ENCODE measurements around the gene KIF21A. TPM values are rescaled to one million over a fixed set of nuclear protein-coding genes. Genes with fewer than 3 reads are reported as not detected.

The KIF21A gene
- polyA plus RNA-seq, 2 donors, result 15.5 to 15.7 TPM

DNA sequence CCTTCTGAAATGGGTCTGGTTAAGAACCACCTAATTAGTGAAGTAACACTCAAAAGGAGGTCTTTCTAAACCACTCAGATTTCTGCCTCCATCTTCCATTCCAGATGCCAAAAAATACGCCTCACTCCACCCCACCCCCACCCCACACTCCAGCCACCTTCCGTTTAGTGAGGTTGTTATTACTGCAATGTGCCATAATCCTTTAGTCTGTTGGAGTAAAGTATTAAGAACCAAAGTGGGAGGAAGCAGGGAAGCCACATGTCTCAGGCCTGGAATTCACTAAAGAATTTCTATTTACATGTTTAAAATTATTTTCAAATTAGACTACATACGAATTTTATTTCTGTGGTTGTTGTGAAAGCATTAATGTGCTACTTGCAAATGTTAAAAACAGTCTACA lies 7.4 kb downstream of the KIF21A start:
- 74 to 84% methylated on average over 3 of the region's 3 CpGs for WGBS, 2 donors
- H3K4me1 ChIP-seq (ENCODE audit: control insufficient read depth in 2 of 2, insufficient read depth in 2 of 2, low read length in 1 of 2), result no peaks in the 10 kb centered on the region
- H3K27me3 ChIP-seq (ENCODE audit: control insufficient read depth in 1 of 2, insufficient read depth in 2 of 2, low read length in 2 of 2), result no peaks in the 10 kb centered on the region
- no peak overlapping the region for H3K4me3 ChIP-seq (ENCODE audit: low read depth in 1 of 2, low read length in 2 of 2)
- H3K27ac ChIP-seq (ENCODE audit: low read depth in 2 of 2, low read length in 1 of 2), result no peak overlapping the region
- no peaks in the 10 kb centered on the region for H3K36me3 ChIP-seq (ENCODE audit: control insufficient read depth in 2 of 2, insufficient read depth in 2 of 2, low read length in 1 of 2)
- H3K9me3 ChIP-seq (ENCODE audit: control insufficient read depth in 2 of 2, insufficient read depth in 1 of 2, low read depth in 1 of 2, low read length in 1 of 2), result no peaks in the 10 kb centered on the region

- 83 to 88% methylated on average over 1 of the region's 1 CpG for WGBS, 2 donors
- Histone ChIP-seq H3K36me3 (ENCODE audit: control insufficient read depth in 2 of 2, insufficient read depth in 2 of 2, low read length in 1 of 2) (no peaks in the 10 kb centered on the region), H3K9me3 (ENCODE audit: control insufficient read depth in 2 of 2, insufficient read depth in 1 of 2, low read depth in 1 of 2, low read length in 1 of 2) (no peaks in the 10 kb centered on the region)
Observed at GRCh38 chr12:39431797-39432196, 11.1 kb downstream of the KIF21A start.

DNA sequence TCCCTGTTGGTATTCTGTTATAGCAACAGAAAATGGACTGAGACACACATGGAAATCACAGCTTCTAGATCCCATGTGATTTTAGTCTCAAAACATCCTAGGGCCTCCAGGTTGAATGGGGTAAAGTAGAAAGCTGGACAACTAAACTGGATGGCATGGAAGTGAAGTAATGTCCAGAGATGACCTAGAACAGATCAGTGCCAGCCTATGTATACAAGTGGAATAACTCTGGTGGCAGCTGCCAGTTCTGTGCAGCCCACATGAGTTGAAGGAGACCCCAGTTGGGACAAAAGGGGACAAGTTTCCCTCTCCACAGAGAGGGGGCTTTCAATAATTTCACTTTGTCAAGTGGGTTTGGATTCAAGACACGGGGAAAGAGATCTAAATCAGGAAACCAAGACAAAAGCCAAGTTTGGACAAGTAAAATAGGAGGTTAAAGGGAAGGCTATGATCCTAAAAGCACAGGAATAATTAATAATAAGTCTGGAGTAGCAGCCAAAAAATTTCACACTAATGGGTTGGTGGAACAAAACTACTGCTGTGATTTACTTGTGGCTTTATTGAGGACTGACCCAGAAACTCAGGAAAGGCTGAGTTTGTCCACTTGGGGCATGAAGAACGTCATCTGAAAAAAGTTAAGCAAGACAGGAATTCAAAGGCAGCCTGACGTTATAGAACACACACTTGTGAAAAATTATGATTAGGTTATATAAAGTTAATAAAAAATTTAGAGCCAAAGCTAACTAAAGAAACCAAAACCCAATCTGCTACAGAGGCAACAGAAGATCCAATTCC lies 11.7 kb downstream of the KIF21A start:
- Histone ChIP-seq H3K27ac (ENCODE audit: low read depth in 2 of 2, low read length in 1 of 2) (no peak overlapping the region), H3K27me3 (ENCODE audit: control insufficient read depth in 1 of 2, insufficient read depth in 2 of 2, low read length in 2 of 2) (no peaks in the 10 kb centered on the region), H3K4me3 (ENCODE audit: low read depth in 1 of 2, low read length in 2 of 2) (no peak overlapping the region), H3K4me1 (ENCODE audit: control insufficient read depth in 2 of 2, insufficient read depth in 2 of 2, low read length in 1 of 2) (no peaks in the 10 kb centered on the region), H3K9me3 (ENCODE audit: control insufficient read depth in 2 of 2, insufficient read depth in 1 of 2, low read depth in 1 of 2, low read length in 1 of 2) (no peaks in the 10 kb centered on the region), H3K36me3 (ENCODE audit: control insufficient read depth in 2 of 2, insufficient read depth in 2 of 2, low read length in 1 of 2) (no peaks in the 10 kb centered on the region)
- 59 to 65% methylated on average over 3 of the region's 3 CpGs for WGBS, 2 donors

More at GRCh38 chr12:39431797-39432196, 11.1 kb downstream of the KIF21A start:
- Histone ChIP-seq H3K4me1 (ENCODE audit: control insufficient read depth in 2 of 2, insufficient read depth in 2 of 2, low read length in 1 of 2) (no peaks in the 10 kb centered on the region), H3K27me3 (ENCODE audit: control insufficient read depth in 1 of 2, insufficient read depth in 2 of 2, low read length in 2 of 2) (no peaks in the 10 kb centered on the region), H3K4me3 (ENCODE audit: low read depth in 1 of 2, low read length in 2 of 2) (no peak overlapping the region), H3K27ac (ENCODE audit: low read depth in 2 of 2, low read length in 1 of 2) (no peak overlapping the region)

DNA sequence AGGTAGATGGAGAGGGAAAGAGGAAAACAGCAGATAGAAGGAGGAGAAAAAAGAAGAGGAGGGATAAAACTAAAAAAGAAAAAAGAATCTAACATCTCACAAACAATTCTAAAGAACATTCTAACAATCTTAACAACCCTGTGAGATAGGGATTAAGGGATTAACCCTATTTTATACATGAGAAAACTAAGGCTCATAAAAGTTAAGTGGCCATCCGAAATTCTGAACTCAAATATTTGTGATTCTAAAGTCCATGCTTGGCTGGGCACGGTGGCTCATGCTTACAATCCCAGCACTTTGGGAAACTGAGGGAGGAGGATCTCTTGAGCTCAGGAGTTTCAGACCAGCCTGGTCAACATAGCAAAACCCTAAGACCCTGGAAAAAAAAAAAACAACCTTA lies 13.1 kb downstream of the KIF21A start:
- 64 to 87% methylated on average over 2 of the region's 2 CpGs for WGBS, 2 donors
- H3K4me1 ChIP-seq (ENCODE audit: control insufficient read depth in 2 of 2, insufficient read depth in 2 of 2, low read length in 1 of 2), result no peaks in the 10 kb centered on the region
- no peak overlapping the region for H3K4me3 ChIP-seq (ENCODE audit: low read depth in 1 of 2, low read length in 2 of 2)
- no peak overlapping the region for H3K27ac ChIP-seq (ENCODE audit: low read depth in 2 of 2, low read length in 1 of 2)
- H3K27me3 ChIP-seq (ENCODE audit: control insufficient read depth in 1 of 2, insufficient read depth in 2 of 2, low read length in 2 of 2), result no peaks in the 10 kb centered on the region
- H3K9me3 ChIP-seq (ENCODE audit: control insufficient read depth in 2 of 2, insufficient read depth in 1 of 2, low read depth in 1 of 2, low read length in 1 of 2), result no peaks in the 10 kb centered on the region
- no peaks in the 10 kb centered on the region for H3K36me3 ChIP-seq (ENCODE audit: control insufficient read depth in 2 of 2, insufficient read depth in 2 of 2, low read length in 1 of 2)

DNA sequence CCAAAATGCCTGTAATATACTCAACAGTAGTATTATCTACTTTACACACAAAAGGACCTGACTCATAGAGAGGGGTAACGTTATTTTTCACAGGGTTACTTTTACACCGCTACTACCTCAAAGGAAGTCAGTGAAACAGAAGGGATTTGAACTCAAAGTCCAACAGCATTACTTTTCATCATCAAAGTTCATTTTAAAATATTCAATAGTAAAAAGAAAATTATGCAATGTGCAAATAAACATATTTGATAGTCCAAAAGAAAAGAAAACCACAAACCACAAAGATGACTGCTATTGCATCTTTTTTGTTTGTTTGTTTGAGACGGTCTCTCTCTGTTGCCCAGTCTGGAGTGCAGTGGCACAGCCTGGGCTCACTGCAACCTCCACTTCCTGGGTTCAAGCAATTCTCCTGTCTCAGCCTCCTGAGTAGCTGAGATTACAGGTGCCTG lies 15.5 kb downstream of the KIF21A start:
- Histone ChIP-seq H3K27ac (ENCODE audit: low read depth in 2 of 2, low read length in 1 of 2) (no peak overlapping the region), H3K36me3 (ENCODE audit: control insufficient read depth in 2 of 2, insufficient read depth in 2 of 2, low read length in 1 of 2) (no peaks in the 10 kb centered on the region), H3K4me1 (ENCODE audit: control insufficient read depth in 2 of 2, insufficient read depth in 2 of 2, low read length in 1 of 2) (no peaks in the 10 kb centered on the region), H3K9me3 (ENCODE audit: control insufficient read depth in 2 of 2, insufficient read depth in 1 of 2, low read depth in 1 of 2, low read length in 1 of 2) (no peaks in the 10 kb centered on the region), H3K27me3 (ENCODE audit: control insufficient read depth in 1 of 2, insufficient read depth in 2 of 2, low read length in 2 of 2) (no peaks in the 10 kb centered on the region), H3K4me3 (ENCODE audit: low read depth in 1 of 2, low read length in 2 of 2) (no peak overlapping the region)
- 67 to 79% methylated on average over 3 of the region's 3 CpGs for WGBS, 2 donors

DNA sequence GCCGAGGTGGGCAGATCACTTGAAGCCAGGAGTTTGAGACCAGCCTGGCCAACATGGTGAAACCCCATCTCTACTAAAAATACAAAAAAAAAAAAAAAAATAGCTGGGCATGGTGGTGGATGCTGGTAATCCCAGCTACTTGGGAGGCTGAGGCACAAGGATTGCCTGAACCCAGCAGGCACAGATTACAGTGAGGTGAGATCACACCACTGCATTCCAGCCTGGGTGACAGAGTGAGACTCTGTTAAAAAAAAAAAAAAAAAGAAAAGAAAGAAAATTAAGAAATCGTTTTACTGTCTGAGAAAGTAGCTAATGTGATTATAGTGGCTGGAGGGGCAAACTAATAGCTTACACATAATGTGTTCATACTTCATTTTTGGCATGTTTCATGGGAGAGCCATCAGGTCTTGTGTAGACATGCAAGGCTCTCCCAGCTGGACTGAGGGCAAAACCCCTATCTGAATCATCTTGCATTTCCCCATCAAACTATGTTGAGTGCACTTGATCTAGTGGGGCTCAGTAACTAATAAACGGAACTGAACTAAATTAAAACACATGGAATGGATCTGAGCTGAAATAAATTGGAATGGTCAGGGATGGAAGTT lies 16.2 kb downstream of the KIF21A start:
- WGBS, 2 donors, result 64 to 67% methylated on average over 3 of the region's 3 CpGs
- Histone ChIP-seq H3K36me3 (ENCODE audit: control insufficient read depth in 2 of 2, insufficient read depth in 2 of 2, low read length in 1 of 2) (no peaks in the 10 kb centered on the region), H3K4me3 (ENCODE audit: low read depth in 1 of 2, low read length in 2 of 2) (no peak overlapping the region), H3K27ac (ENCODE audit: low read depth in 2 of 2, low read length in 1 of 2) (no peak overlapping the region), H3K4me1 (ENCODE audit: control insufficient read depth in 2 of 2, insufficient read depth in 2 of 2, low read length in 1 of 2) (no peaks in the 10 kb centered on the region), H3K27me3 (ENCODE audit: control insufficient read depth in 1 of 2, insufficient read depth in 2 of 2, low read length in 2 of 2) (no peaks in the 10 kb centered on the region), H3K9me3 (ENCODE audit: control insufficient read depth in 2 of 2, insufficient read depth in 1 of 2, low read depth in 1 of 2, low read length in 1 of 2) (no peaks in the 10 kb centered on the region)

DNA sequence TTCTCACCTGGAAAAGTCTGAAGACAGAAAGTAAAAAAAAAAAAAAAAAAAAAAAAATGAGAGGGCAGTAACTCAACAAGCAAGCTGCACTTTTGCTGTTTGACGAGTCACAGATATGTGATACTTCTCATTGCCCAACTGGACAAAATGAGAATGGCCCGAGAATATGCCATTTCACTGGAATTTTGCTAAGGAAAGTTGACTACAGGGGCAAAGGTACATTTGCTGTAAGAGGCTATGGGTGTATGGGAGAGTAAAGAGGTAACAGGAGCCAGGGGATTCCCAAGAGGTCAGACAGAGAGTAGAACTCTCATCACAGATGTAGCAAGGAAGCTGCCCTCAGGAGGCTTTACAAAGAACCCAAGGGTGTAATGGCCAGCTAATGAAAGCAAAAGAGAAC lies 22.9 kb downstream of the KIF21A start:
- H3K36me3 ChIP-seq (ENCODE audit: control insufficient read depth in 2 of 2, insufficient read depth in 2 of 2, low read length in 1 of 2), result no peaks in the 10 kb centered on the region
- 90 to 98% methylated on average over 2 of the region's 2 CpGs for WGBS, 2 donors
- no peaks in the 10 kb centered on the region for H3K4me1 ChIP-seq (ENCODE audit: control insufficient read depth in 2 of 2, insufficient read depth in 2 of 2, low read length in 1 of 2)
- H3K4me3 ChIP-seq (ENCODE audit: low read depth in 1 of 2, low read length in 2 of 2), result no peak overlapping the region
- H3K27ac ChIP-seq (ENCODE audit: low read depth in 2 of 2, low read length in 1 of 2), result no peak overlapping the region
- no peaks in the 10 kb centered on the region for H3K27me3 ChIP-seq (ENCODE audit: control insufficient read depth in 1 of 2, insufficient read depth in 2 of 2, low read length in 2 of 2)
- H3K9me3 ChIP-seq (ENCODE audit: control insufficient read depth in 2 of 2, insufficient read depth in 1 of 2, low read depth in 1 of 2, low read length in 1 of 2), result no peaks in the 10 kb centered on the region

DNA sequence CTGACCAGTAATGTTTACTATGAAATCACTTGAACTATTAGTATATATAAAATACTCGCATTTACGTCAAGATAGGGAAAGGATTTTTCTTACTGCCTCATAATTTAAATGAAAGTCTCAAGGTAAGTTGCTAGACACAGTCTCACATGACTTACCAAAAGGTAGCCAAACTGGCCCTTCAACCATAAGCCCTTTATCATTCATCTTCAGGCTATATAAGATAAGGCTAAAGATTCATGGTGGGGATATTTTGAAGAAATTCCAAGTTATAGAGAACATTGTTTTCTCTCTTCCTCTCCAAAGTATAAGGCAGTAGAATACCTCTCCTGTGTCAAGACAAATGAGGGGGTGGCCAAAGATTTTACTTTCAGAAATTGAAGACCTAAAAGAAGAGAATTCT lies 23.4 kb downstream of the KIF21A start:
- 93 to 97% methylated on average over 2 of the region's 2 CpGs for WGBS, 2 donors
- Histone ChIP-seq H3K36me3 (ENCODE audit: control insufficient read depth in 2 of 2, insufficient read depth in 2 of 2, low read length in 1 of 2) (no peaks in the 10 kb centered on the region), H3K9me3 (ENCODE audit: control insufficient read depth in 2 of 2, insufficient read depth in 1 of 2, low read depth in 1 of 2, low read length in 1 of 2) (no peaks in the 10 kb centered on the region), H3K27ac (ENCODE audit: low read depth in 2 of 2, low read length in 1 of 2) (no peak overlapping the region), H3K27me3 (ENCODE audit: control insufficient read depth in 1 of 2, insufficient read depth in 2 of 2, low read length in 2 of 2) (no peaks in the 10 kb centered on the region), H3K4me3 (ENCODE audit: low read depth in 1 of 2, low read length in 2 of 2) (no peak overlapping the region), H3K4me1 (ENCODE audit: control insufficient read depth in 2 of 2, insufficient read depth in 2 of 2, low read length in 1 of 2) (no peaks in the 10 kb centered on the region)

DNA sequence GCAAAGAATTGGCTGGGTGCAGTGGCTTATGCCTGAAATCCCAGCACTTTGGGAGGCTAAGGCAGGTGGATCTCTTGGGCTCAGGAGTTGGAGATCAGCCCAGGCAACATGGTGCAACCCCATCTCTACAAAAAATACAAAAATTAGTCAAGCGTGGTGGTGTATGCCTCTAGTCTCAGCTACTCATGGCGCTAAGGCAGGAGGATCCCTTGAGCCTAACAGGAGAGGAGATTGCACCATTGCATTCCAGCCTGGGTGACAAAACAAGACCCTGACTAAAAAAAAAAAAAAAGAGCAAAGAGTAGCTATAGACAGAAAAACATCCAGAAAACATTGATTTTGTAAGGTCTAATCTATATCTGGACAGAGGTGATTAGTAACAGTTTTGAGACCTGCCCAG lies 25.0 kb downstream of the KIF21A start:
- Histone ChIP-seq H3K9me3 (ENCODE audit: control insufficient read depth in 2 of 2, insufficient read depth in 1 of 2, low read depth in 1 of 2, low read length in 1 of 2) (no peaks in the 10 kb centered on the region), H3K27ac (ENCODE audit: low read depth in 2 of 2, low read length in 1 of 2) (no peak overlapping the region), H3K4me3 (ENCODE audit: low read depth in 1 of 2, low read length in 2 of 2) (no peak overlapping the region), H3K4me1 (ENCODE audit: control insufficient read depth in 2 of 2, insufficient read depth in 2 of 2, low read length in 1 of 2) (no peaks in the 10 kb centered on the region), H3K27me3 (ENCODE audit: control insufficient read depth in 1 of 2, insufficient read depth in 2 of 2, low read length in 2 of 2) (no peaks in the 10 kb centered on the region), H3K36me3 (ENCODE audit: control insufficient read depth in 2 of 2, insufficient read depth in 2 of 2, low read length in 1 of 2) (no peaks in the 10 kb centered on the region)
- 88 to 89% methylated on average over 2 of the region's 2 CpGs for WGBS, 2 donors
